MM.1S (cell line): ENCODE data around the gene DCUN1D1.

Experiments
- DNase-seq: peaks from one replicate; pipeline ENCODE4 v3.0.0-alpha.2; 2015
- H2AFZ ChIP-seq: fragments of 300-600 bp; sonication (generic); 2 replicates; pipeline ENCODE4 v1.6.0; 2016; ENCODE audit warnings: antibody characterized with exemption, low read length
- H3F3A ChIP-seq: fragments of 300-600 bp; sonication (generic); 2 replicates; pipeline ENCODE4 v1.6.1; 2016; ENCODE audit warnings: mild to moderate bottlenecking, antibody characterized with exemption, low read length, moderate library complexity, mixed read lengths; ENCODE audit not compliant: insufficient read depth
- H3K27ac ChIP-seq: fragments of 300-600 bp; sonication (generic); 2 replicates; pipeline ENCODE4 v1.5.1; 2016; ENCODE audit warnings: mild to moderate bottlenecking, low read length
- H3K27me3 ChIP-seq: fragments of 300-600 bp; sonication (generic); replicated peaks from 2 replicates; pipeline ENCODE4 v1.6.0; 2016; ENCODE audit warnings: low read length; ENCODE audit not compliant: insufficient read depth
- H3K36me3 ChIP-seq: fragments of 300-600 bp; sonication (generic); replicated peaks from 2 replicates; pipeline ENCODE4 v1.6.1; 2016; ENCODE audit warnings: mild to moderate bottlenecking, low read length, mixed read lengths; ENCODE audit not compliant: insufficient read depth
- H3K4me1 ChIP-seq: fragments of 300-600 bp; sonication (generic); 2 replicates; pipeline ENCODE4 v1.6.1; 2016; ENCODE audit warnings: low read length, mixed read lengths
- H3K4me2 ChIP-seq: fragments of 300-600 bp; sonication (generic); 2 replicates; pipeline ENCODE4 v1.6.0; 2016; ENCODE audit warnings: low read depth, low read length
- H3K4me3 ChIP-seq: fragments of 300-600 bp; sonication (generic); 2 replicates; pipeline ENCODE4 v1.5.1; 2016; ENCODE audit warnings: low read length, mixed read lengths
- H3K79me2 ChIP-seq: fragments of 300-600 bp; sonication (generic); 2 replicates; pipeline ENCODE4 v1.6.1; 2016; ENCODE audit warnings: mixed run types, low read length, mixed read lengths
- H3K9ac ChIP-seq: fragments of 300-600 bp; sonication (generic); 2 replicates; pipeline ENCODE4 v1.6.1; 2016; ENCODE audit warnings: low read length, mixed read lengths
- H3K9me2 ChIP-seq: fragments of 300-600 bp; sonication (generic); replicated peaks from 2 replicates; pipeline ENCODE4 v1.6.1; 2016; ENCODE audit warnings: mild to moderate bottlenecking, low read length, mixed read lengths; ENCODE audit not compliant: insufficient read depth
- H3K9me3 ChIP-seq: fragments of 300-600 bp; sonication (generic); replicated peaks from 2 replicates; pipeline ENCODE4 v1.6.1; 2016; ENCODE audit warnings: mild to moderate bottlenecking, low read length, mixed read lengths; ENCODE audit not compliant: insufficient read depth
- H4K20me1 ChIP-seq: fragments of 300-600 bp; sonication (generic); 2 replicates; pipeline ENCODE4 v1.6.1; 2016; ENCODE audit warnings: mild to moderate bottlenecking, low read length, moderate library complexity, mixed read lengths; ENCODE audit not compliant: insufficient read depth
- EZH2 ChIP-seq: fragments of 300-600 bp; sonication (generic); optimal IDR thresholded peaks from 2 replicates; pipeline ENCODE3; 2017; ENCODE audit warnings: low read depth, mild to moderate bottlenecking, antibody characterized with exemption, low read length, mixed read lengths
- EZH2phosphoT487 ChIP-seq: fragments of 300-600 bp; sonication (generic); IDR thresholded peaks from 2 replicates; pipeline ENCODE4 v1.6.1; 2018; ENCODE audit warnings: antibody characterized with exemption, low read length
- TF ChIP-seq, protein P1 (sequence below): fragments of 300-600 bp; sonication (generic); IDR thresholded peaks from 2 replicates; pipeline ENCODE4 v1.5.1; 2016; ENCODE audit warnings: antibody characterized with exemption, low read length, mixed read lengths

Gene DCUN1D1

DNA sequence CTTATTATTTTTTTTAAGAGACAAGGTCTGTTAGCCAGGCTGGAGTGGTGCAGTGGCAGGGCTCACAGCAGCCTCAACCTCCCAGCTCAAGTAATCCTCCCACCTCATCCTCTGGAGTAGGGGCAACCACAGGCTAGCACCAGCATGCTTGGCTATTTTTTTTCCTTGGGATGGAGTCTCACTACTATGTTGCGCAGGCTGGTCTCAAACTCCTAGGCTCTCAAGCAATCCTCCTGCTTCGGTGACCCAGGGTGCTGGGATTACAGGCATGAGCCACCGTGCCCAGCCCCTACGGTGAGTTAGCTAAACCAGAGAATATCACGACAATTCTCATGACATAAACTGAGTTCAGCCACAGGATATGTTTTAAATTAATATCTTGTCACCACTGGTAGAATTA is 2.0 kb downstream of the DCUN1D1 start:
- H3K9me2 ChIP-seq = no peaks in the 10 kb centered on the region
- no peaks in the 10 kb centered on the region for H3K9me3 ChIP-seq
- peaks cover 9% of the 10 kb centered on the region for H3F3A ChIP-seq
- no peaks in the 10 kb centered on the region for H3K27me3 ChIP-seq
- no peak overlapping the region for H3K27ac ChIP-seq
- no peak for DNase-seq
- H3K36me3 ChIP-seq = no peaks in the 10 kb centered on the region
- H3K4me3 ChIP-seq = no peak overlapping the region
- peak overlapping the region; percentile 69; the same call in 1 of the 2 replicates for H3K4me2 ChIP-seq
- H3K9ac ChIP-seq = no peak overlapping the region
- peaks cover 65% of the 10 kb centered on the region for H3K79me2 ChIP-seq
- peaks cover 15% of the 10 kb centered on the region for H3K4me1 ChIP-seq
- TF ChIP-seq, protein P1, sequence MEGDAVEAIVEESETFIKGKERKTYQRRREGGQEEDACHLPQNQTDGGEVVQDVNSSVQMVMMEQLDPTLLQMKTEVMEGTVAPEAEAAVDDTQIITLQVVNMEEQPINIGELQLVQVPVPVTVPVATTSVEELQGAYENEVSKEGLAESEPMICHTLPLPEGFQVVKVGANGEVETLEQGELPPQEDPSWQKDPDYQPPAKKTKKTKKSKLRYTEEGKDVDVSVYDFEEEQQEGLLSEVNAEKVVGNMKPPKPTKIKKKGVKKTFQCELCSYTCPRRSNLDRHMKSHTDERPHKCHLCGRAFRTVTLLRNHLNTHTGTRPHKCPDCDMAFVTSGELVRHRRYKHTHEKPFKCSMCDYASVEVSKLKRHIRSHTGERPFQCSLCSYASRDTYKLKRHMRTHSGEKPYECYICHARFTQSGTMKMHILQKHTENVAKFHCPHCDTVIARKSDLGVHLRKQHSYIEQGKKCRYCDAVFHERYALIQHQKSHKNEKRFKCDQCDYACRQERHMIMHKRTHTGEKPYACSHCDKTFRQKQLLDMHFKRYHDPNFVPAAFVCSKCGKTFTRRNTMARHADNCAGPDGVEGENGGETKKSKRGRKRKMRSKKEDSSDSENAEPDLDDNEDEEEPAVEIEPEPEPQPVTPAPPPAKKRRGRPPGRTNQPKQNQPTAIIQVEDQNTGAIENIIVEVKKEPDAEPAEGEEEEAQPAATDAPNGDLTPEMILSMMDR = no peak
- TF ChIP-seq EZH2phosphoT487 (no peak), EZH2 (no peak)
- peaks cover 8% of the 10 kb centered on the region; the same call in 1 of the 2 replicates for H4K20me1 ChIP-seq
- H2AFZ ChIP-seq = no peak overlapping the region

DNA sequence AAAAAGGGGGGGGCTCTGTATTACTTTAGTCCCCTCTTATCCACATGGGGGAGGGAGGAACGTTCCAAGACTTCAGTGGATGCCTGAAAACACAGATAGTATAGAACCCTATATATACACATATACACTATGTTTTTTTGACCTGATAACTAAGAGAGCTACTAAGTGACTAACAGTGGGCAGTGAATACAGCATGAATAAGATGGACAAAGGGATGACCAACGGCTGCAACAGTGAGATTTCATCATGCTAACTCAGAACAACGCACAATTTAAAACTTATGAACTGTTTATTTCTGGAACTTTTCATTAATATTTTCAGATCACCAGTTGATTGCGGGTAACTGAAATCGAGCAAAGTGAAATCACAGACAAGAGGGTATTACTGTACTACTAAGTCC is 7.3 kb downstream of the DCUN1D1 start:
- H3K36me3 ChIP-seq = no peaks in the 10 kb centered on the region
- H3K4me1 ChIP-seq = peaks cover 5% of the 10 kb centered on the region; the same call in 1 of the 2 replicates
- no peak for DNase-seq
- no peaks in the 10 kb centered on the region for H3K27me3 ChIP-seq
- H4K20me1 ChIP-seq = 0 out of 2 replicates have a peak, but pooled peaks cover 1% of the 10 kb centered on the region
- H3K9me3 ChIP-seq = no peaks in the 10 kb centered on the region
- H3K4me3 ChIP-seq = no peak overlapping the region
- no peak overlapping the region for H3K9ac ChIP-seq
- TF ChIP-seq, protein P1 = no peak
- H3K79me2 ChIP-seq = peaks cover 97% of the 10 kb centered on the region
- no peak overlapping the region for H3K27ac ChIP-seq
- H3F3A ChIP-seq = no peaks in the 10 kb centered on the region
- no peak overlapping the region for H3K4me2 ChIP-seq
- H3K9me2 ChIP-seq = no peaks in the 10 kb centered on the region
- H2AFZ ChIP-seq = no peak overlapping the region

DNA sequence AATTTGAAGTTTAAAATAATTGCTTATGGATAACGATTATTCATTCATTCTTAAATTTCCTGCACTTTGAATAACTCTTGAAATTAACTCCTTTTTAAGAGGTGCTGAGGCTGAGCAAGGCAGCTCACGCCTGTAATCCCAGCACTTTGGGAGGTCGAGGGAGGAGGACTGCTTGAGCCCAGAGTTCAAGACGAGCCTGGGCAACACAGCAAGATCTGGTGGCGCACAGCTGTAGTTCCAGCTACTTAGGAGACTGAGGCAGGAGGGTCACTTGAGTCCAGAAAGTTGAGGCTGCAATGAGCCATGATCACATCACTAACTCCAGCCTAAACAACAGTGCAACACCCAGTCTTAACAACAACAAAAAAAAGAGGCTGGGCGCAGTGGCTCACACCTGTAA is 8.0 kb downstream of the DCUN1D1 start:
- H4K20me1 ChIP-seq = 0 out of 2 replicates have a peak, but pooled peaks cover 4% of the 10 kb centered on the region
- TF ChIP-seq, protein P1 = no peak
- no peak for TF ChIP-seq EZH2
- TF ChIP-seq EZH2phosphoT487 = no peak
- no peaks in the 10 kb centered on the region for H3K27me3 ChIP-seq
- H3K4me3 ChIP-seq = no peak overlapping the region
- H3K4me2 ChIP-seq = no peak overlapping the region
- no peaks in the 10 kb centered on the region for H3K9me3 ChIP-seq
- no peak overlapping the region for H3K9ac ChIP-seq
- no peaks in the 10 kb centered on the region for H3F3A ChIP-seq
- peaks cover 97% of the 10 kb centered on the region for H3K79me2 ChIP-seq
- no peaks in the 10 kb centered on the region for H3K36me3 ChIP-seq
- DNase-seq = no peak
- H3K9me2 ChIP-seq = no peaks in the 10 kb centered on the region
- no peak overlapping the region for H3K27ac ChIP-seq
- no peak overlapping the region for H2AFZ ChIP-seq
- peaks cover 5% of the 10 kb centered on the region; the same call in 1 of the 2 replicates for H3K4me1 ChIP-seq
